ENCODE data around the gene GNL3. TPM values are rescaled to one million over a fixed set of nuclear protein-coding genes. Genes with fewer than 3 reads are reported as not detected.

Gene GNL3
- total RNA-seq, 2 donors from 2014 or later = 101 to 107 TPM

DNA sequence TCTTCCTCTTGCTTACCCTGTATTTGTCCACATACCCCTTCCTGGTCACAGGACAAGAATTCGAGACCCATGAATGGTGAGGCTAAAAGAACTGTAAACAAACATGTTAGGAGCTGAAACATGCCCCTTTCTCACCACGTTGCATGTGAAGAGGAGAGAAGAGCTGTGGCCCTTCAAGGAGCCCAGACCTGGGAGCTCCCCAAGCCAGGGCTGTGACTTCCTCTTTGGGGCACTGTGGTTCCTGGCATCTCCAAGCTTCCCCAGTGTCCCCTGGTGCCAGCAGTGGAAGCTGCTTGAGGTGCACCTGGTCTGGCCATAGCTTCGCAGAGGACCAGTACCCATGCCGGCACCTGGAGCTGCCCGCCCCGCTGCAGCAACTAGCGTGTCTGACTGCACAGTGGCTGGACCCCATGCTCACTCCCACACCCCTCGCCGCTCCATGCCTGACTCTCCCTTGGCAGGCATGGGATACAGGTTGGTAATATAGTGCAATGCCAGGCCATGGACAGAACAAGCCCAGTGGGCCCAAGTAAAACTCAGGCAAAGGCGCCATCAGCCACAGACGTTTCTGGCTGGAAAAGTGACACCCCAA, 30.0 kb downstream of the GNL3 start:
- H3K27me3 ChIP-seq (ENCODE audit: control insufficient read depth, insufficient read depth, low read length, poor library complexity, severe bottlenecking) = no peaks in the 10 kb centered on the region
- DNase-seq = peak; percentile 35
- TF ChIP-seq, protein P1, sequence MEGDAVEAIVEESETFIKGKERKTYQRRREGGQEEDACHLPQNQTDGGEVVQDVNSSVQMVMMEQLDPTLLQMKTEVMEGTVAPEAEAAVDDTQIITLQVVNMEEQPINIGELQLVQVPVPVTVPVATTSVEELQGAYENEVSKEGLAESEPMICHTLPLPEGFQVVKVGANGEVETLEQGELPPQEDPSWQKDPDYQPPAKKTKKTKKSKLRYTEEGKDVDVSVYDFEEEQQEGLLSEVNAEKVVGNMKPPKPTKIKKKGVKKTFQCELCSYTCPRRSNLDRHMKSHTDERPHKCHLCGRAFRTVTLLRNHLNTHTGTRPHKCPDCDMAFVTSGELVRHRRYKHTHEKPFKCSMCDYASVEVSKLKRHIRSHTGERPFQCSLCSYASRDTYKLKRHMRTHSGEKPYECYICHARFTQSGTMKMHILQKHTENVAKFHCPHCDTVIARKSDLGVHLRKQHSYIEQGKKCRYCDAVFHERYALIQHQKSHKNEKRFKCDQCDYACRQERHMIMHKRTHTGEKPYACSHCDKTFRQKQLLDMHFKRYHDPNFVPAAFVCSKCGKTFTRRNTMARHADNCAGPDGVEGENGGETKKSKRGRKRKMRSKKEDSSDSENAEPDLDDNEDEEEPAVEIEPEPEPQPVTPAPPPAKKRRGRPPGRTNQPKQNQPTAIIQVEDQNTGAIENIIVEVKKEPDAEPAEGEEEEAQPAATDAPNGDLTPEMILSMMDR (conservative IDR thresholded peaks at IDR 0.05) = no peak
- H3K27me3 Mint-ChIP-seq (ENCODE audit: insufficient read depth) = no peaks in the 10 kb centered on the region
- H3K4me3 Mint-ChIP-seq = no peak overlapping the region
- no peak overlapping the region for H3K27ac Mint-ChIP-seq
- H3K9me3 ChIP-seq (ENCODE audit: control insufficient read depth, low read length) = peaks cover 6% of the 10 kb centered on the region
- H3K9ac ChIP-seq (ENCODE audit: extremely low read depth, low read length, poor library complexity, severe bottlenecking) = no peak overlapping the region
- H3K4me1 ChIP-seq (ENCODE audit: control insufficient read depth, insufficient read depth, low read length) = no peaks in the 10 kb centered on the region
- H3K36me3 Mint-ChIP-seq (ENCODE audit: low read depth) = peaks cover 37% of the 10 kb centered on the region
- no peaks in the 10 kb centered on the region for H3K4me1 Mint-ChIP-seq
- H3K4me3 ChIP-seq (ENCODE audit: low read length) = no peak overlapping the region
- peaks cover 38% of the 10 kb centered on the region for H3K36me3 ChIP-seq (ENCODE audit: control insufficient read depth, insufficient read depth, low read length)
- WGBS, 2 experiments (ENCODE audit: insufficient coverage in 1 of 2, insufficient read length in 1 of 2) = 94 to 97% methylated on average over 10 to 11 of the region's 11 CpGs
- H3K9me3 Mint-ChIP-seq = peaks cover 1% of the 10 kb centered on the region
- no peak overlapping the region for H3K27ac ChIP-seq (ENCODE audit: low read depth, low read length)

GRCh38 chr3:52719618-52720017, 33.8 kb downstream of the GNL3 start:
- Histone ChIP-seq H3K9ac (ENCODE audit: extremely low read depth, low read length, poor library complexity, severe bottlenecking) (no peak overlapping the region), H3K9me3 (ENCODE audit: control insufficient read depth, low read length) (peaks cover 6% of the 10 kb centered on the region), H3K4me3 (ENCODE audit: low read length) (no peak overlapping the region), H3K27me3 (ENCODE audit: control insufficient read depth, insufficient read depth, low read length, poor library complexity, severe bottlenecking) (no peaks in the 10 kb centered on the region), H3K4me1 (ENCODE audit: control insufficient read depth, insufficient read depth, low read length) (no peaks in the 10 kb centered on the region), H3K27ac (ENCODE audit: low read depth, low read length) (no peak overlapping the region), H3K36me3 (ENCODE audit: control insufficient read depth, insufficient read depth, low read length) (peaks cover 32% of the 10 kb centered on the region)
- Mint-ChIP-seq H3K36me3 (ENCODE audit: low read depth) (peaks cover 44% of the 10 kb centered on the region), H3K27me3 (ENCODE audit: insufficient read depth) (no peaks in the 10 kb centered on the region), H3K27ac (no peak overlapping the region), H3K4me1 (no peaks in the 10 kb centered on the region), H3K9me3 (peaks cover 1% of the 10 kb centered on the region), H3K4me3 (no peak overlapping the region)
- DNase-seq = no peak
- TF ChIP-seq, protein P1 (conservative IDR thresholded peaks at IDR 0.05) = no peak

DNA sequence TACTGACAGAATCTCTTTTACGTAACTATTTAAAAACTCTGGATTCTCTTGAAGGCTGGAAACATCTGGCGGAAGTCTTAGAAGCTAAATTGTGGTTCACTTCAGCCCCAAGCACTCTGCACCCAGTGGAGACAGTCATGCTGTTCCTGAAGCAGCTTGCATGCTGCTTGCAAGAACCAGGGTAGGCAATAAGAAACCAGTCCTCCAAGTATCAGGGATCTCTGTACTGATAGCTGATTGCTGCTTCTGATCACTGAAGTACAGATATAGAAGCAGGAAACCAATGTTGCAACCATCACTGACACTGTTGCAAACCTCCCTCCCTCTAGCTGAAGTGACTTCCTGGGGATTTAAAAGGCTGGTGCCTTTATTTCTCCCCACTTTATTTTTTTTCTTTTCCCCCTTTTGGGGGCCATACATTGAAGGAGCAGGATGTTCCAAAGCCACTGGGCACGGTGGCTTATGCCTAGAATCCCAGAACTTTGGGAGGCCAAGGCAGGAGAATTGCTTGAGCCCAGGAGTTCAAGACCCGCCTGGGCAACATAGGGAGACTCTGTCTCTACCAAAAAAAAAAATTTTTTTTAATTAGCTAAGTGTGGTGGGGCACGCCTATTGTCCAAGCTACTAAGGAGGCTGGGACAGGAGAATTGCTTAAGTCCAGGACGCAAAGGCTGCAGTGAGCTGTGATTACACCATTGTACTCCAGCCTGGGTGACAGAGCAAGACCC, 35.3 kb downstream of the GNL3 start:
- Mint-ChIP-seq H3K36me3 (ENCODE audit: low read depth) (peaks cover 52% of the 10 kb centered on the region), H3K4me1 (no peaks in the 10 kb centered on the region), H3K27ac (peak overlapping the region; percentile 37), H3K4me3 (no peak overlapping the region), H3K27me3 (ENCODE audit: insufficient read depth) (no peaks in the 10 kb centered on the region), H3K9me3 (peaks cover 5% of the 10 kb centered on the region)
- peak; percentile 19 for DNase-seq
- Histone ChIP-seq H3K9me3 (ENCODE audit: control insufficient read depth, low read length) (peaks cover 6% of the 10 kb centered on the region), H3K36me3 (ENCODE audit: control insufficient read depth, insufficient read depth, low read length) (peaks cover 28% of the 10 kb centered on the region), H3K27ac (ENCODE audit: low read depth, low read length) (no peak overlapping the region), H3K9ac (ENCODE audit: extremely low read depth, low read length, poor library complexity, severe bottlenecking) (no peak overlapping the region), H3K4me3 (ENCODE audit: low read length) (no peak overlapping the region), H3K4me1 (ENCODE audit: control insufficient read depth, insufficient read depth, low read length) (no peaks in the 10 kb centered on the region), H3K27me3 (ENCODE audit: control insufficient read depth, insufficient read depth, low read length, poor library complexity, severe bottlenecking) (no peaks in the 10 kb centered on the region)
- TF ChIP-seq, protein P1 (conservative IDR thresholded peaks at IDR 0.05) = no peak
- WGBS, 2 experiments (ENCODE audit: insufficient coverage in 1 of 2, insufficient read length in 1 of 2) = 93 to 96% methylated on average over 5 to 6 of the region's 6 CpGs

All from endodermal cell (in vitro differentiated cells).